HEK293T (cell line): Measurements from ENCODE around the gene SLC30A10.
"Not testable (repeated sequence)": the region's sequence is repeated elsewhere in the genome, so short reads cannot be mapped to it uniquely, and the experiment has no call there.

ENCODE experiments used
- CTCF ChIA-PET: fragments of 350-600 bp; formaldehyde crosslinking; extraction: SDS; loops from one replicate; lab custom pipeline; 2021; ENCODE audit warnings: antibody characterized with exemption, inconsistent platforms; lab: Yijun Ruan, JAX
- POLR2A ChIA-PET: fragments of 350-600 bp; formaldehyde crosslinking; extraction: SDS; loops from one replicate; lab custom pipeline; 2020; ENCODE audit warnings: antibody characterized with exemption, inconsistent platforms; lab: Yijun Ruan, JAX
- DNase-seq: peaks from one replicate; pipeline ENCODE4 v3.0.0; 2012; ENCODE audit warnings: mixed read lengths; ENCODE audit errors: extremely low spot score
- ARNT ChIP-seq: fragments of 450-650 bp; IDR thresholded peaks from 2 replicates; pipeline ENCODE4 v1.6.1; 2017; ENCODE audit warnings: mild to moderate bottlenecking
- BHLHE40 ChIP-seq: fragments of 450-650 bp; IDR thresholded peaks from 2 replicates; pipeline ENCODE4 v1.6.1; 2016; ENCODE audit warnings: mild to moderate bottlenecking, moderate library complexity, borderline replicate concordance
- CTBP1 ChIP-seq: fragments of 450-650 bp; IDR thresholded peaks from 2 replicates; pipeline ENCODE4 v1.6.1; 2016; ENCODE audit warnings: borderline replicate concordance
- ELF4 ChIP-seq: fragments of 450-650 bp; IDR thresholded peaks from 2 replicates; pipeline ENCODE4 v1.6.1; 2017; ENCODE audit warnings: antibody characterized with exemption
- FOXA1 ChIP-seq: fragments of 450-650 bp; IDR thresholded peaks from 2 replicates; pipeline ENCODE4 v1.6.1; 2016; ENCODE audit warnings: mild to moderate bottlenecking
- FOXK2 ChIP-seq: fragments of 450-650 bp; IDR thresholded peaks from 2 replicates; pipeline ENCODE4 v1.6.1; 2016; ENCODE audit warnings: mild to moderate bottlenecking
- FOXM1 ChIP-seq: fragments of 450-650 bp; IDR thresholded peaks from 2 replicates; pipeline ENCODE4 v1.6.1; 2017; ENCODE audit warnings: mild to moderate bottlenecking, borderline replicate concordance
- HDGF ChIP-seq: fragments of 450-650 bp; IDR thresholded peaks from 2 replicates; pipeline ENCODE4 v1.6.1; 2017; ENCODE audit warnings: antibody characterized with exemption, borderline replicate concordance
- L3MBTL2 ChIP-seq: fragments of 450-650 bp; conservative IDR thresholded peaks from 2 replicates; pipeline ENCODE4 v1.6.1; 2016; ENCODE audit warnings: mild to moderate bottlenecking
- LEF1 ChIP-seq: fragments of 450-650 bp; IDR thresholded peaks from 2 replicates; pipeline ENCODE4 v1.6.1; 2017; ENCODE audit warnings: mild to moderate bottlenecking, borderline replicate concordance
- NFRKB ChIP-seq: fragments of 450-650 bp; IDR thresholded peaks from 2 replicates; pipeline ENCODE4 v1.6.1; 2016; ENCODE audit warnings: mild to moderate bottlenecking, moderate library complexity
- PKNOX1 ChIP-seq: fragments of 450-650 bp; IDR thresholded peaks from 2 replicates; pipeline ENCODE4 v1.6.1; 2016
- SP1 ChIP-seq: fragments of 450-650 bp; IDR thresholded peaks from 2 replicates; pipeline ENCODE4 v1.6.1; 2017
- SUZ12 ChIP-seq: fragments of 450-650 bp; IDR thresholded peaks from 2 replicates; pipeline ENCODE4 v1.6.1; 2016; ENCODE audit warnings: mild to moderate bottlenecking
- TARDBP ChIP-seq: fragments of 450-650 bp; IDR thresholded peaks from 2 replicates; pipeline ENCODE4 v1.6.1; 2016
- ZNF384 ChIP-seq: fragments of 450-650 bp; IDR thresholded peaks from 2 replicates; pipeline ENCODE4 v1.6.1; 2016

SLC30A10 gene

GRCh38 chr1:219945795-219946194 is 17.4 kb upstream of the SLC30A10 start:
- DNase-seq: no peak
- CTCF ChIA-PET: no interaction called here
- no peak for TF ChIP-seq HDGF
- TF ChIP-seq BHLHE40: no peak
- no peak for TF ChIP-seq TARDBP
- no peak for TF ChIP-seq ZNF384
- TF ChIP-seq L3MBTL2: no peak
- TF ChIP-seq LEF1: no peak
- TF ChIP-seq CTBP1: no peak
- no peak for TF ChIP-seq PKNOX1
- POLR2A ChIA-PET: no interaction called here

GRCh38 chr1:219941179-219942118 is 13.1 kb upstream of the SLC30A10 start:
- CTCF ChIA-PET: no interaction called here
- no peak for DNase-seq
- POLR2A ChIA-PET: no interaction called here
- no peak for TF ChIP-seq ARNT
- TF ChIP-seq SP1: no peak
- TF ChIP-seq BHLHE40: no peak
- no peak for TF ChIP-seq SUZ12
- TF ChIP-seq HDGF: no peak
- no peak for TF ChIP-seq L3MBTL2
- TF ChIP-seq PKNOX1: no peak
- TF ChIP-seq ZNF384: no peak
- TF ChIP-seq CTBP1: no peak
- TF ChIP-seq TARDBP: no peak
- no peak for TF ChIP-seq FOXA1
- TF ChIP-seq ELF4: no peak
- no peak for TF ChIP-seq LEF1
- TF ChIP-seq FOXM1: no peak
- TF ChIP-seq NFRKB: no peak
- no peak for TF ChIP-seq FOXK2

GRCh38 chr1:219940707-219941106 is 12.3 kb upstream of the SLC30A10 start:
- TF ChIP-seq ZNF384 (no peak), HDGF (no peak), SP1 (no peak), CTBP1 (no peak), BHLHE40 (no peak), LEF1 (no peak), PKNOX1 (no peak), SUZ12 (no peak), NFRKB (no peak), ELF4 (no peak), L3MBTL2 (no peak), ARNT (no peak)
- POLR2A ChIA-PET: no interaction called here
- no peak for DNase-seq
- CTCF ChIA-PET: no interaction called here

- no peak for TF ChIP-seq L3MBTL2
- TF ChIP-seq PKNOX1: peak; percentile 83
- DNase-seq: peak; percentile 39
- ChIA-PET CTCF (no interaction called here), POLR2A (interaction anchor here (1.0 to 2.5 kb wide), 2 partner anchors 12 to 20 kb away, joined by 4 to 8 read pairs; no protein-coding TSS in a partner anchor)
Observed at GRCh38 chr1:219938706-219939105, 10.3 kb upstream of the SLC30A10 start.

- CTCF ChIA-PET, DNase-seq, POLR2A ChIA-PET: not testable (repeated sequence)
Observed at GRCh38 chr1:219933763-219934162, 5.4 kb upstream of the SLC30A10 start.

GRCh38 chr1:219931033-219931432 is 2.7 kb upstream of the SLC30A10 start:
- TF ChIP-seq ELF4: no peak
- TF ChIP-seq CTBP1: no peak
- no peak for TF ChIP-seq NFRKB
- TF ChIP-seq SUZ12: no peak
- TF ChIP-seq PKNOX1: no peak
- POLR2A ChIA-PET: no interaction called here
- CTCF ChIA-PET: no interaction called here
- DNase-seq: peak; percentile 22
